WTC11 (cell line): ENCODE measurements around the gene ALDH3A2. TPM values are rescaled to one million over a fixed set of nuclear protein-coding genes. Genes with fewer than 3 reads are reported as not detected.

Experiments used
- ATAC-seq: fragments of 200-7000 bp; cut with Tn5 transposase; 2 replicates; pipeline ENCODE4 v1.10.0; 2021; ENCODE audit warnings: mild to moderate bottlenecking, moderate library complexity
- CTCF ChIA-PET: fragments of 300-600 bp; sonication (Branson Sonifier 250); formaldehyde crosslinking; loops from one replicate; lab custom pipeline; 2021; ENCODE audit warnings: antibody characterized with exemption; lab: Charles Lee
- POLR2A ChIA-PET: fragments of 350-600 bp; sonication (Branson Sonifier 250); formaldehyde crosslinking; loops from one replicate; lab custom pipeline; 2021; ENCODE audit warnings: antibody characterized with exemption; lab: Charles Lee
- DNase-seq: peaks from one replicate; pipeline ENCODE4 v3.0.0; 2021; ENCODE audit warnings: low spot score
- H3K27ac Mint-ChIP-seq: 2 replicates; pipeline ENCODE4 v1.8.0; 2021; ENCODE audit warnings: mixed read lengths
- H3K27me3 Mint-ChIP-seq: 2 replicates; pipeline ENCODE4 v1.8.0; 2021; ENCODE audit warnings: low read depth, mild to moderate bottlenecking, moderate library complexity, mixed read lengths
- H3K36me3 Mint-ChIP-seq: 2 replicates; pipeline ENCODE4 v1.8.0; 2021; ENCODE audit warnings: mixed read lengths
- H3K4me1 Mint-ChIP-seq: 2 replicates; pipeline ENCODE4 v1.8.0; 2022; ENCODE audit warnings: mixed read lengths
- H3K4me3 Mint-ChIP-seq: 2 replicates; pipeline ENCODE4 v1.8.0; 2021; ENCODE audit warnings: mild to moderate bottlenecking, moderate library complexity, mixed read lengths
- H3K9me3 Mint-ChIP-seq: 2 replicates; pipeline ENCODE4 v1.8.0; 2021; ENCODE audit warnings: mixed read lengths
- CBFB ChIP-seq: sonication (generic); formaldehyde crosslinking; IDR thresholded peaks from 2 replicates; pipeline ENCODE4 v1.8.1; 2022; ENCODE audit warnings: mild to moderate bottlenecking, low read depth, missing genetic modification reagents
- CREB1 ChIP-seq: sonication (generic); formaldehyde crosslinking; IDR thresholded peaks from 2 replicates; pipeline ENCODE4 v1.8.0; 2023; ENCODE audit warnings: mild to moderate bottlenecking, missing genetic modification reagents
- CREM ChIP-seq: sonication (generic); formaldehyde crosslinking; IDR thresholded peaks from 2 replicates; pipeline ENCODE4 v1.8.1; 2022; ENCODE audit warnings: mild to moderate bottlenecking, missing genetic modification reagents, moderate library complexity
- FOXJ3 ChIP-seq: sonication (generic); formaldehyde crosslinking; IDR thresholded peaks from 2 replicates; pipeline ENCODE4 v1.9.0; 2021; ENCODE audit warnings: missing genetic modification reagents, mild to moderate bottlenecking, borderline replicate concordance
- FOXK1 ChIP-seq: sonication (generic); formaldehyde crosslinking; IDR thresholded peaks from 2 replicates; pipeline ENCODE4 v1.8.0; 2022; ENCODE audit warnings: mild to moderate bottlenecking, moderate library complexity, missing genetic modification reagents
- HMGA2 ChIP-seq: fragments of 250-450 bp; sonication (Bioruptor Pico); IDR thresholded peaks from 2 replicates; pipeline ENCODE4 v1.4.0; 2021; ENCODE audit warnings: mild to moderate bottlenecking, moderate library complexity
- NFYB ChIP-seq: sonication (generic); formaldehyde crosslinking; conservative IDR thresholded peaks from 2 replicates; pipeline ENCODE4 v1.8.0; 2022; ENCODE audit warnings: low read depth, missing genetic modification reagents
- NR2C2 ChIP-seq: sonication (generic); formaldehyde crosslinking; IDR thresholded peaks from 2 replicates; pipeline ENCODE4 v1.8.0; 2022; ENCODE audit warnings: mild to moderate bottlenecking, missing genetic modification reagents
- RORB ChIP-seq: fragments of 250-450 bp; sonication (Bioruptor Pico); IDR thresholded peaks from 2 replicates; pipeline ENCODE4 v1.9.0; 2021; ENCODE audit warnings: mild to moderate bottlenecking
- SMAD3 ChIP-seq: sonication (generic); formaldehyde crosslinking; IDR thresholded peaks from 2 replicates; pipeline ENCODE4 v1.8.0; 2022; ENCODE audit warnings: missing genetic modification reagents, mild to moderate bottlenecking, borderline replicate concordance
- SP1 ChIP-seq: sonication (generic); formaldehyde crosslinking; conservative IDR thresholded peaks from 2 replicates; pipeline ENCODE4 v1.8.1; 2022; ENCODE audit warnings: missing genetic modification reagents
- TEAD4 ChIP-seq: sonication (generic); formaldehyde crosslinking; IDR thresholded peaks from 2 replicates; pipeline ENCODE4 v1.8.0; 2022; ENCODE audit warnings: mild to moderate bottlenecking, missing genetic modification reagents
- TP53 ChIP-seq: sonication (generic); formaldehyde crosslinking; IDR thresholded peaks from 2 replicates; pipeline ENCODE4 v1.8.1; 2023; ENCODE audit warnings: mild to moderate bottlenecking, missing genetic modification reagents
- ZNF138 ChIP-seq: sonication (generic); formaldehyde crosslinking; conservative IDR thresholded peaks from 2 replicates; pipeline ENCODE4 v1.8.1; 2022; ENCODE audit warnings: mild to moderate bottlenecking, moderate library complexity, missing genetic modification reagents
- ZNF219 ChIP-seq: sonication (generic); formaldehyde crosslinking; IDR thresholded peaks from 2 replicates; pipeline ENCODE4 v1.8.0; 2023; ENCODE audit warnings: missing genetic modification reagents, mild to moderate bottlenecking, borderline replicate concordance
- ZNF416 ChIP-seq: fragments of 250-450 bp; sonication (Bioruptor Pico); IDR thresholded peaks from 2 replicates; pipeline ENCODE4 v1.9.0; 2021; ENCODE audit warnings: mild to moderate bottlenecking, inconsistent platforms
- total RNA-seq: library from RNA; stranded (reverse); gene quantifications from 3 replicates; pipeline ENCODE4 v1.2.3, GENCODE V29; 2021
- TF ChIP-seq, protein P1 (sequence below): sonication (generic); formaldehyde crosslinking; IDR thresholded peaks from 2 replicates; pipeline ENCODE4 v1.8.0; 2022; ENCODE audit warnings: missing genetic modification reagents
- TF ChIP-seq, protein P2 (sequence below): sonication (generic); formaldehyde crosslinking; IDR thresholded peaks from 2 replicates; pipeline ENCODE4 v1.8.1; 2023; ENCODE audit warnings: mild to moderate bottlenecking, moderate library complexity, missing genetic modification reagents
- TF ChIP-seq, protein P3 (sequence below): fragments of 250-450 bp; sonication (Bioruptor Pico); IDR thresholded peaks from 2 replicates; pipeline ENCODE4 v2.1.2; 2022; ENCODE audit warnings: mild to moderate bottlenecking, moderate library complexity
- TF ChIP-seq, protein P4 (sequence below): sonication (generic); formaldehyde crosslinking; IDR thresholded peaks from 2 replicates; pipeline ENCODE4 v1.8.0; 2023; ENCODE audit warnings: mild to moderate bottlenecking, missing genetic modification reagents
- TF ChIP-seq, protein P5 (sequence below): fragments of 250-450 bp; sonication (Bioruptor Pico); IDR thresholded peaks from 2 replicates; pipeline ENCODE4 v1.9.0; 2021; ENCODE audit warnings: moderate library complexity, mild to moderate bottlenecking, inconsistent platforms, borderline replicate concordance
- TF ChIP-seq, protein P6 (sequence below): sonication (generic); formaldehyde crosslinking; IDR thresholded peaks from 2 replicates; pipeline ENCODE4 v1.8.1; 2023; ENCODE audit warnings: mild to moderate bottlenecking, missing genetic modification reagents, moderate library complexity

The ALDH3A2 gene
- total RNA-seq, 1 experiment from 2014 or later, result 68.5 TPM

DNA sequence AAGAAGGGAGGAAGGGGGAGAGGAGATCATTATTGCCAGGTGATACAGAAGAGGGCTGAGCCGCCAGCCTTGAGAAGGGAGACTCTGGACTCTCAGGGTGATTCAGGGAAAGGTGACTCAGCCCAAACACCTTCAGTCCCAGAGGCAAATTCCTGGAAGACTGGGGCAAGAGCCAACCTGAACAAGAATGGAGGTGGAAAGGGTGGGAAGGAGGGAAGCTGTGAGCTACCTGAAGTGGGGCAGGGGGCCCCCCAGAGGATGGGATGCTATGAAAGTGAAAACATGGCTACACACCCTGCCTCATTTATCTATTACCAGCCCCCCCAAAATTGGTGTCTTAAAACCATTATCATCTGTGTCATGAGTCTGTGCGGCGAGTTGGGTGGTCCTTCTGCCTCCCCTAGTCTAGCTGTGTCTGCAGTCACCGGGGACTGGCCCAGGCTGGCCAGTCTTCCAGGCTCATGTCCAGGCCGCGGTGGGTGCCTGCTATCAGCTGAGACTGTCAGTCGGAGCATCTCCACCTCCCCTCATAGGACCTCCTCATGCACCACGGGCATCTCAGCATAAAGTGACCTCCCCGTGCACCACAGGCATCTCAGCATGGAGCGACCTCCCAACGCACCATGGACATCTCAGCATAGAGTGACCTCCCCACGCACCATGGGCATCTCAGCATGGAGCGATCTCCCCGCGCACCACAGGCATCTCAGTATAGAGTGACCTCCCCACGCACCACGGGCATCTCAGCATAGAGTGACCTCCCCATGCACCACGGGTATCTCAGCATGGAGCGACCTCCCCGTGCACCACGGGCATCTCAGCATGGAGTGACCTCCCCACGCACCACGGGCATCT lies 71.0 kb downstream of the ALDH3A2 start:
- peaks cover 3% of the 10 kb centered on the region; the same call in 1 of the 2 replicates for H3K4me1 Mint-ChIP-seq

DNA sequence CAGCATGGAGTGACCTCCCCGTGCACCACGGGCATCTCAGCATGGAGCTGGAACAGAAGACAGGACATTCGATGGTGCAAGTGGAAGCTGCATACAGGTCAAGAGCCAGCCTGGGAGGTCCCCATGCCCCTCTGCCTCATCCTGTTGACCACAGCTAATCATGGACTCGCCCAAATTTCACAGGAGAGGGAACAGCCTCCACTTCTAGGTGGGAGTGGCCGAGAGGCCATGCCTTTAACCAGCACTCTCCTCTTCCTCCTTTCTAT lies 71.6 kb downstream of the ALDH3A2 start:
- no peak overlapping the region for H3K4me3 Mint-ChIP-seq
- POLR2A ChIA-PET, result no interaction called here
- TF ChIP-seq, protein P1, sequence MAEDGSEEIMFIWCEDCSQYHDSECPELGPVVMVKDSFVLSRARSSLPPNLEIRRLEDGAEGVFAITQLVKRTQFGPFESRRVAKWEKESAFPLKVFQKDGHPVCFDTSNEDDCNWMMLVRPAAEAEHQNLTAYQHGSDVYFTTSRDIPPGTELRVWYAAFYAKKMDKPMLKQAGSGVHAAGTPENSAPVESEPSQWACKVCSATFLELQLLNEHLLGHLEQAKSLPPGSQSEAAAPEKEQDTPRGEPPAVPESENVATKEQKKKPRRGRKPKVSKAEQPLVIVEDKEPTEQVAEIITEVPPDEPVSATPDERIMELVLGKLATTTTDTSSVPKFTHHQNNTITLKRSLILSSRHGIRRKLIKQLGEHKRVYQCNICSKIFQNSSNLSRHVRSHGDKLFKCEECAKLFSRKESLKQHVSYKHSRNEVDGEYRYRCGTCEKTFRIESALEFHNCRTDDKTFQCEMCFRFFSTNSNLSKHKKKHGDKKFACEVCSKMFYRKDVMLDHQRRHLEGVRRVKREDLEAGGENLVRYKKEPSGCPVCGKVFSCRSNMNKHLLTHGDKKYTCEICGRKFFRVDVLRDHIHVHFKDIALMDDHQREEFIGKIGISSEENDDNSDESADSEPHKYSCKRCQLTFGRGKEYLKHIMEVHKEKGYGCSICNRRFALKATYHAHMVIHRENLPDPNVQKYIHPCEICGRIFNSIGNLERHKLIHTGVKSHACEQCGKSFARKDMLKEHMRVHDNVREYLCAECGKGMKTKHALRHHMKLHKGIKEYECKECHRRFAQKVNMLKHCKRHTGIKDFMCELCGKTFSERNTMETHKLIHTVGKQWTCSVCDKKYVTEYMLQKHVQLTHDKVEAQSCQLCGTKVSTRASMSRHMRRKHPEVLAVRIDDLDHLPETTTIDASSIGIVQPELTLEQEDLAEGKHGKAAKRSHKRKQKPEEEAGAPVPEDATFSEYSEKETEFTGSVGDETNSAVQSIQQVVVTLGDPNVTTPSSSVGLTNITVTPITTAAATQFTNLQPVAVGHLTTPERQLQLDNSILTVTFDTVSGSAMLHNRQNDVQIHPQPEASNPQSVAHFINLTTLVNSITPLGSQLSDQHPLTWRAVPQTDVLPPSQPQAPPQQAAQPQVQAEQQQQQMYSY (CRISPR knock-in tag), result no peak
- TF ChIP-seq, protein P2, sequence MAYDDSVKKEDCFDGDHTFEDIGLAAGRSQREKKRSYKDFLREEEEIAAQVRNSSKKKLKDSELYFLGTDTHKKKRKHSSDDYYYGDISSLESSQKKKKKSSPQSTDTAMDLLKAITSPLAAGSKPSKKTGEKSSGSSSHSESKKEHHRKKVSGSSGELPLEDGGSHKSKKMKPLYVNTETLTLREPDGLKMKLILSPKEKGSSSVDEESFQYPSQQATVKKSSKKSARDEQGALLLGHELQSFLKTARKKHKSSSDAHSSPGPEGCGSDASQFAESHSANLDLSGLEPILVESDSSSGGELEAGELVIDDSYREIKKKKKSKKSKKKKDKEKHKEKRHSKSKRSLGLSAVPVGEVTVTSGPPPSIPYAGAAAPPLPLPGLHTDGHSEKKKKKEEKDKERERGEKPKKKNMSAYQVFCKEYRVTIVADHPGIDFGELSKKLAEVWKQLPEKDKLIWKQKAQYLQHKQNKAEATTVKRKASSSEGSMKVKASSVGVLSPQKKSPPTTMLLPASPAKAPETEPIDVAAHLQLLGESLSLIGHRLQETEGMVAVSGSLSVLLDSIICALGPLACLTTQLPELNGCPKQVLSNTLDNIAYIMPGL (CRISPR knock-in tag), result no peak
- TF ChIP-seq SMAD3 (no peak), TP53 (no peak), CREM (no peak), ZNF138 (CRISPR knock-in tag) (no peak), SP1 (CRISPR knock-in tag) (no peak), TEAD4 (CRISPR knock-in tag) (no peak), CBFB (CRISPR knock-in tag) (no peak)

More for the DNA sequence above, 71.0 kb downstream of the ALDH3A2 start:
- Mint-ChIP-seq H3K27me3 (no peaks in the 10 kb centered on the region; the same call in 1 of the 2 replicates), H3K9me3 (no peaks in the 10 kb centered on the region), H3K4me3 (no peak overlapping the region), H3K36me3 (no peaks in the 10 kb centered on the region; the same call in 1 of the 2 replicates), H3K27ac (no peak overlapping the region)
- TF ChIP-seq RORB (no peak), NR2C2 (CRISPR knock-in tag) (no peak), FOXJ3 (CRISPR knock-in tag) (no peak), SMAD3 (no peak), ZNF219 (CRISPR knock-in tag) (no peak), TP53 (no peak), NFYB (CRISPR knock-in tag) (no peak), CREB1 (no peak), HMGA2 (CRISPR knock-in tag) (no peak), TEAD4 (CRISPR knock-in tag) (no peak), ZNF416 (CRISPR knock-in tag) (no peak), FOXK1 (no peak)
- TF ChIP-seq, protein P3, sequence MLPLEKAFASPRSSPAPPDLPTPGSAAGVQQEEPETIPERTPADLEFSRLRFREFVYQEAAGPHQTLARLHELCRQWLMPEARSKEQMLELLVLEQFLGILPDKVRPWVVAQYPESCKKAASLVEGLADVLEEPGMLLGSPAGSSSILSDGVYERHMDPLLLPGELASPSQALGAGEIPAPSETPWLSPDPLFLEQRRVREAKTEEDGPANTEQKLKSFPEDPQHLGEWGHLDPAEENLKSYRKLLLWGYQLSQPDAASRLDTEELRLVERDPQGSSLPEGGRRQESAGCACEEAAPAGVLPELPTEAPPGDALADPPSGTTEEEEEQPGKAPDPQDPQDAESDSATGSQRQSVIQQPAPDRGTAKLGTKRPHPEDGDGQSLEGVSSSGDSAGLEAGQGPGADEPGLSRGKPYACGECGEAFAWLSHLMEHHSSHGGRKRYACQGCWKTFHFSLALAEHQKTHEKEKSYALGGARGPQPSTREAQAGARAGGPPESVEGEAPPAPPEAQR (CRISPR knock-in tag), result no peak
- TF ChIP-seq, protein P4, sequence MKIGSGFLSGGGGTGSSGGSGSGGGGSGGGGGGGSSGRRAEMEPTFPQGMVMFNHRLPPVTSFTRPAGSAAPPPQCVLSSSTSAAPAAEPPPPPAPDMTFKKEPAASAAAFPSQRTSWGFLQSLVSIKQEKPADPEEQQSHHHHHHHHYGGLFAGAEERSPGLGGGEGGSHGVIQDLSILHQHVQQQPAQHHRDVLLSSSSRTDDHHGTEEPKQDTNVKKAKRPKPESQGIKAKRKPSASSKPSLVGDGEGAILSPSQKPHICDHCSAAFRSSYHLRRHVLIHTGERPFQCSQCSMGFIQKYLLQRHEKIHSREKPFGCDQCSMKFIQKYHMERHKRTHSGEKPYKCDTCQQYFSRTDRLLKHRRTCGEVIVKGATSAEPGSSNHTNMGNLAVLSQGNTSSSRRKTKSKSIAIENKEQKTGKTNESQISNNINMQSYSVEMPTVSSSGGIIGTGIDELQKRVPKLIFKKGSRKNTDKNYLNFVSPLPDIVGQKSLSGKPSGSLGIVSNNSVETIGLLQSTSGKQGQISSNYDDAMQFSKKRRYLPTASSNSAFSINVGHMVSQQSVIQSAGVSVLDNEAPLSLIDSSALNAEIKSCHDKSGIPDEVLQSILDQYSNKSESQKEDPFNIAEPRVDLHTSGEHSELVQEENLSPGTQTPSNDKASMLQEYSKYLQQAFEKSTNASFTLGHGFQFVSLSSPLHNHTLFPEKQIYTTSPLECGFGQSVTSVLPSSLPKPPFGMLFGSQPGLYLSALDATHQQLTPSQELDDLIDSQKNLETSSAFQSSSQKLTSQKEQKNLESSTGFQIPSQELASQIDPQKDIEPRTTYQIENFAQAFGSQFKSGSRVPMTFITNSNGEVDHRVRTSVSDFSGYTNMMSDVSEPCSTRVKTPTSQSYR (CRISPR knock-in tag), result no peak
- TF ChIP-seq, protein P5, sequence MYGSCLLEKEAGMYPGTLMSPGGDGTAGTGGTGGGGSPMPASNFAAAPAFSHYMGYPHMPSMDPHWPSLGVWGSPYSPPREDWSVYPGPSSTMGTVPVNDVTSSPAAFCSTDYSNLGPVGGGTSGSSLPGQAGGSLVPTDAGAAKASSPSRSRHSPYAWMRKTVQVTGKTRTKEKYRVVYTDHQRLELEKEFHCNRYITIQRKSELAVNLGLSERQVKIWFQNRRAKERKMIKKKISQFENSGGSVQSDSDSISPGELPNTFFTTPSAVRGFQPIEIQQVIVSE (CRISPR knock-in tag), result no peak
- TF ChIP-seq, protein P6, sequence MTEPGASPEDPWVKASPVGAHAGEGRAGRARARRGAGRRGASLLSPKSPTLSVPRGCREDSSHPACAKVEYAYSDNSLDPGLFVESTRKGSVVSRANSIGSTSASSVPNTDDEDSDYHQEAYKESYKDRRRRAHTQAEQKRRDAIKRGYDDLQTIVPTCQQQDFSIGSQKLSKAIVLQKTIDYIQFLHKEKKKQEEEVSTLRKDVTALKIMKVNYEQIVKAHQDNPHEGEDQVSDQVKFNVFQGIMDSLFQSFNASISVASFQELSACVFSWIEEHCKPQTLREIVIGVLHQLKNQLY (CRISPR knock-in tag), result no peak
- TF ChIP-seq, protein P2 (CRISPR knock-in tag), result no peak
- DNase-seq (no peak), ATAC-seq (no peak)
- POLR2A ChIA-PET, result interaction anchor here (1.2 kb wide), 1 partner anchor 356 kb away, joined by 3 read pairs; no protein-coding TSS in a partner anchor
- CTCF ChIA-PET, result interaction anchor here (0.7 to 2.3 kb wide), 42 partner anchors 8 to 398 kb away, joined by 3 to 40 read pairs (median 4); partner anchors contain the start of genes ALDH3A1, ALDH3A2, B9D1 and MAPK7

More for the DNA sequence above, 71.6 kb downstream of the ALDH3A2 start:
- Mint-ChIP-seq H3K27me3 (no peaks in the 10 kb centered on the region; the same call in 1 of the 2 replicates), H3K4me1 (no peaks in the 10 kb centered on the region), H3K27ac (no peak overlapping the region), H3K36me3 (no peaks in the 10 kb centered on the region; the same call in 1 of the 2 replicates), H3K9me3 (no peaks in the 10 kb centered on the region)
- CTCF ChIA-PET, result interaction anchor here (2.0 kb wide), 1 partner anchor 42 kb away, joined by 9 read pairs; no protein-coding TSS in a partner anchor
- ATAC-seq (no peak), DNase-seq (no peak)
